ENCODE results near the gene FBXW7. TPM values are rescaled to one million over a fixed set of nuclear protein-coding genes. Genes with fewer than 3 reads are reported as not detected.

Gene FBXW7
- total RNA-seq, 4 donors from 2014 or later = 76.4 to 199 (median 103) TPM

DNA sequence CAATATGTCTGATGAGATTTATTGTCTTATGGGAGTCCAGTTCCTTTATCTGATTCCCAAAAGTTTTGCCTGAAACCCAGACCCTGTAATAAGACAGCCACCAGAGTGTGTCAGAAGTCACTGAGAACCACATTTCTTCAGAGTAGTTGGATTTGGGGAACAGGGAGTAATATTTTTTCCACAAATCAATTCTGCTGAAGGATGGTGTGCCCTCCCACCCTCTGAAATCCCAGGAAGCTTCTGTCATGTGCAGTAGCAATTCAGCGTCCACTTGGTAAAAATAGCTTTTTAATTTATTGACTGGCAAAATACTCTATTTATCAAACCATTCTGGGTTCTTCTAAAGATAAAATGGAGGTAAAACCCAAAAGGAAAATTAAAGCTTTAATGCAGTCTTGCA is 229.4 kb downstream of the FBXW7 start:
- H3K4me3 ChIP-seq (ENCODE audit: low read depth, poor library complexity, severe bottlenecking) = no peak overlapping the region
- intact Hi-C loops (cut with DNase I; ENCODE audit: low total_unique reads) = no loop called here
- TF ChIP-seq POLR2A (IDR thresholded peaks at IDR 0.05) = no peak
- TF ChIP-seq, protein P1, sequence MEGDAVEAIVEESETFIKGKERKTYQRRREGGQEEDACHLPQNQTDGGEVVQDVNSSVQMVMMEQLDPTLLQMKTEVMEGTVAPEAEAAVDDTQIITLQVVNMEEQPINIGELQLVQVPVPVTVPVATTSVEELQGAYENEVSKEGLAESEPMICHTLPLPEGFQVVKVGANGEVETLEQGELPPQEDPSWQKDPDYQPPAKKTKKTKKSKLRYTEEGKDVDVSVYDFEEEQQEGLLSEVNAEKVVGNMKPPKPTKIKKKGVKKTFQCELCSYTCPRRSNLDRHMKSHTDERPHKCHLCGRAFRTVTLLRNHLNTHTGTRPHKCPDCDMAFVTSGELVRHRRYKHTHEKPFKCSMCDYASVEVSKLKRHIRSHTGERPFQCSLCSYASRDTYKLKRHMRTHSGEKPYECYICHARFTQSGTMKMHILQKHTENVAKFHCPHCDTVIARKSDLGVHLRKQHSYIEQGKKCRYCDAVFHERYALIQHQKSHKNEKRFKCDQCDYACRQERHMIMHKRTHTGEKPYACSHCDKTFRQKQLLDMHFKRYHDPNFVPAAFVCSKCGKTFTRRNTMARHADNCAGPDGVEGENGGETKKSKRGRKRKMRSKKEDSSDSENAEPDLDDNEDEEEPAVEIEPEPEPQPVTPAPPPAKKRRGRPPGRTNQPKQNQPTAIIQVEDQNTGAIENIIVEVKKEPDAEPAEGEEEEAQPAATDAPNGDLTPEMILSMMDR (IDR thresholded peaks at IDR 0.05) = no peak
- no peak for DNase-seq (ENCODE audit: low spot score in 2 of 2)
- 80 to 87% methylated on average over 1 of the region's 1 CpG for WGBS, 2 donors

DNA sequence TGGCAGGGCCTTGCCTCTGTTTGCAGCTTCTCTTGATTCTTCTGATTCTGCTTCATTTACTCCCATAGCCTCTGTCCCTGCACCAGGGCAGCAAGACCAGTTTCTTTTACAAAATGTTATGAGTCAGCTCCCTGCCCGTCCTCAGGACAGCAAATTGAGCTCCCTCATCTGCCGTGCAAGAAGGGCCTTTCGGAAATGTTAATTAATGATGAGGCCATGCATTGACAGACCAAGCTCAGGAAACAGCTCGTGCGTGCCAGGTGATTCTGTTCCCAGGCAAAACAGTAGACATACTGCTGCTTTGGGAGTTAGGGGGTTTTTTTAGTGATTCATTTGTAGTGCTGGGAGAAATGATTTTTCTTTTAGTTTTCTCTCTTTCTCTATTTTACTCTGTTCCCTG is 231.7 kb downstream of the FBXW7 start:
- no peak for TF ChIP-seq POLR2A (IDR thresholded peaks at IDR 0.05)
- TF ChIP-seq, protein P1 (IDR thresholded peaks at IDR 0.05) = no peak
- no peak for DNase-seq (ENCODE audit: low spot score in 2 of 2)
- WGBS, 2 donors = 62 to 68% methylated on average over 5 of the region's 5 CpGs
- H3K4me3 ChIP-seq (ENCODE audit: low read depth, poor library complexity, severe bottlenecking) = no peak overlapping the region
- intact Hi-C loops (cut with DNase I; ENCODE audit: low total_unique reads) = no loop called here

DNA sequence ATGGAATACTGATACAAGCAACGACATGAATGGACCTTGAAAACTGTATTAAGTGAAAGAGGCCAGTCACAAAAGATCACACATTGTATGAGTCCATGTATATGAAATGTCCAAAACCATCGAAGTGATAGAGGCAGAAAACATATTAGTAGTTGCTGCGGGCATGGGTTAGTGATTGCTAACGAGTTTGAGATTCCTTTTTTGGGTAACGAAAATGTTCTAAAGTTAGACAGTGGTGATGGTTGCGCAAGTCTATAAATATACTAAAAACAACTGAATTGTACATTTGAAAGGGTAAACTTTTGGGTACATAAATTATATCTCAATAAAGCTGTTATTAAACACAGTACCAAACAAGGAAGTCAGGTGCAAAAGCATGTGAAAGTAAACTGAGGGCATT is 234.5 kb downstream of the FBXW7 start:
- WGBS, 2 donors = 75 to 88% methylated on average over 6 of the region's 6 CpGs
- intact Hi-C loops (cut with DNase I; ENCODE audit: low total_unique reads) = no loop called here
- DNase-seq (ENCODE audit: low spot score in 2 of 2) = no peak
- no peak overlapping the region for H3K4me3 ChIP-seq (ENCODE audit: low read depth, poor library complexity, severe bottlenecking)
- TF ChIP-seq POLR2A (IDR thresholded peaks at IDR 0.05) = no peak
- TF ChIP-seq, protein P1 (IDR thresholded peaks at IDR 0.05) = no peak

DNA sequence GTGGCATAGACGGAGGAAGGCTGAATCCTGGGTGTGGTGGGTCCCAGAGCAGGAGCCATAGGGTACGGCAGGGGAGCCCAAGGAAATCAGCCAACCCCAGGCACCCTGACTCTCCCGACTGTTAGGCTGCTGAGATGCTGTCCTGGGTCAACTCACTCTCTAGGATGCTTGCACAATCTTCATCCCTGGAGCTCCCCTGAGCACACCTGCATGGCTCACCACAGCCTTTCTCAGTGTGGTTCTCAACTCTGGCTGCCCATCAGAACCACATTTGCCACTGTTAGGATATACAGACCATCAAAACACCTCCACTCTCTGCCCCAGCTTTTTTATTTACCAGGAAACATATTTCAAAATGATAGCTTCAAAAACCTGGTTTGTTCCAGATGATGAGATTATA is 236.3 kb downstream of the FBXW7 start:
- no peak for TF ChIP-seq POLR2A (IDR thresholded peaks at IDR 0.05)
- TF ChIP-seq, protein P1 (IDR thresholded peaks at IDR 0.05) = no peak
- DNase-seq (ENCODE audit: low spot score in 2 of 2) = no peak
- 87 to 89% methylated on average over 3 of the region's 3 CpGs for WGBS, 2 donors
- intact Hi-C loops (cut with DNase I; ENCODE audit: low total_unique reads) = no loop called here
- no peak overlapping the region for H3K4me3 ChIP-seq (ENCODE audit: low read depth, poor library complexity, severe bottlenecking)

DNA sequence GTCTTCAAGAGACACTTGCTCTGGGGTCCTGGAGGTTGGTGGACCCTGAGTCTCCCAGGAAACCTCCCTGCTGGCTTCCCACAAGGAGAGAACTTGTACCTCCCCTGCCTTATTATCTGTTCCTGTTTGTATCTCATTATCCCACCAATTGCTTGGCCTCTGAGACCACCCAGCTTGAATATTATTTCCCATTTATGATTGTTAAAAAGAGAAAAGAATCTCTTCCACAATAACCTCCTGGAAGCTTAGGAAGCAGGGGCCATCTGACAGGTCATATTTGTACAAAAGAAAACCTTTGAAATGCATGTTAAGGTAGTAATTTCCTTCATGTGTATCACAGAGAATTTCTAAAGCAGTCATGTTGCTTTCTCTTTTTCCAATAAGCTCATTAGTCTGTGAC is 239.5 kb downstream of the FBXW7 start:
- intact Hi-C loops (cut with DNase I; ENCODE audit: low total_unique reads) = no loop called here
- no peak for TF ChIP-seq POLR2A (IDR thresholded peaks at IDR 0.05)
- TF ChIP-seq, protein P1 (IDR thresholded peaks at IDR 0.05) = no peak
- H3K4me3 ChIP-seq (ENCODE audit: low read depth, poor library complexity, severe bottlenecking) = no peak overlapping the region
- DNase-seq (ENCODE audit: low spot score in 2 of 2) = no peak

DNA sequence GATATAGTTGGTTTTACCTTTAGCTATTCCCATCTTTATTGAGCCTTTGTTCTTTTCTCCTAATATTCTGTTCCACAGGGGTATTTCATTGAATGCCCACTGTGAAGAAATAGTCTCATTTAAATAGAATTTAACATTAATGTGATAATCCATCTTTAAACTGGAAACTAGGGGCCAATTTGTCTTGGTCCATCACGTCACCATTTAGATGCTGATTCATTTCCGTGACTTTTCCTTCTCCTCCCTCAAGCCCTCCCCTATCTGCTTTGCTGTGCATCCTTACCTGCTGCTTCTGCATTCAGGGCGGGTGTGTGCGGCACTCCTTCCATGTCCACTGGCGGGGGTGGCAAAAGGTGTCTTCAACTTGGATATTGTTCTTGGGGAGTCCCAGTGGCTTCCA is 241.1 kb downstream of the FBXW7 start:
- intact Hi-C loops (cut with DNase I; ENCODE audit: low total_unique reads) = no loop called here
- DNase-seq (ENCODE audit: low spot score in 2 of 2) = no peak
- TF ChIP-seq, protein P1 (IDR thresholded peaks at IDR 0.05) = no peak
- no peak for TF ChIP-seq POLR2A (IDR thresholded peaks at IDR 0.05)
- H3K4me3 ChIP-seq (ENCODE audit: low read depth, poor library complexity, severe bottlenecking) = no peak overlapping the region
- WGBS, 2 donors = 95 to 99% methylated on average over 5 of the region's 5 CpGs

Measured in lower leg skin (tissue), 4 donors.